ENCODE data around the gene NUDT8.
"Not testable (repeated sequence)": the region's sequence is repeated elsewhere in the genome, so short reads cannot be mapped to it uniquely, and the experiment has no call there.

NUDT8 gene

GRCh38 chr11:67629386-67630227 lies at the start of gene NUDT8:
NUDT8 (minus strand) TSS chr11:67629937; CDS start chr11:67629911, 26 bp downstream.
- DNase-seq, result peak; percentile 82

- no peak for DNase-seq
Measured at GRCh38 chr11:67675058-67675747, 45.5 kb upstream of the NUDT8 start.

GRCh38 chr11:67674442-67674871 lies 44.7 kb upstream of the NUDT8 start, which contains the start of gene ALDH3B2:
ALDH3B2 (minus strand) TSS chr11:67674623; CDS start chr11:67666935, 7,688 bp downstream.
- DNase-seq, result no peak

GRCh38 chr11:67673902-67674301 lies 44.2 kb upstream of the NUDT8 start:
- no peak for DNase-seq

- no peak for DNase-seq
Measured at GRCh38 chr11:67673358-67673757, 43.6 kb upstream of the NUDT8 start.

GRCh38 chr11:67671211-67671520 lies 41.4 kb upstream of the NUDT8 start:
- DNase-seq, result no peak

GRCh38 chr11:67670316-67671210 lies 40.8 kb upstream of the NUDT8 start:
- DNase-seq, result no peak

GRCh38 chr11:67668192-67668551 lies 38.4 kb upstream of the NUDT8 start:
- DNase-seq, result no peak

GRCh38 chr11:67667490-67668191 lies 37.9 kb upstream of the NUDT8 start:
- no peak for DNase-seq

GRCh38 chr11:67666676-67667489 lies 37.1 kb upstream of the NUDT8 start:
- DNase-seq, result no peak

GRCh38 chr11:67666303-67666645 lies 36.5 kb upstream of the NUDT8 start:
- DNase-seq, result no peak

GRCh38 chr11:67665541-67666302 lies 36.0 kb upstream of the NUDT8 start:
- no peak for DNase-seq

- DNase-seq, result no peak
Measured at GRCh38 chr11:67664696-67665540, 35.2 kb upstream of the NUDT8 start.

GRCh38 chr11:67664213-67664585 lies 34.5 kb upstream of the NUDT8 start:
- no peak for DNase-seq

- no peak for DNase-seq
Measured at GRCh38 chr11:67663532-67664212, 33.9 kb upstream of the NUDT8 start.

- DNase-seq, result no peak
Measured at GRCh38 chr11:67662835-67663531, 33.2 kb upstream of the NUDT8 start.

- no peak for DNase-seq
Measured at GRCh38 chr11:67662142-67662834, 32.6 kb upstream of the NUDT8 start.

- not testable (repeated sequence) for DNase-seq
Measured at GRCh38 chr11:67660752-67661151, 31.0 kb upstream of the NUDT8 start.
